ENCODE measurements around the gene AFDN.

- TF ChIP-seq CTCF (IDR thresholded peaks at IDR 0.05), result no peak
- no peak for TF ChIP-seq POLR2A (IDR thresholded peaks at IDR 0.05)
- TF ChIP-seq POLR2AphosphoS5 (IDR thresholded peaks at IDR 0.05), result no peak
Observed at GRCh38 chr6:167866642-167867041, 39.9 kb downstream of the AFDN start.
